Measurements from ENCODE around the gene PHLPP2.

GRCh38 chr16:71674229-71674628, 50.3 kb downstream of the PHLPP2 start:
- TF ChIP-seq, protein P1, sequence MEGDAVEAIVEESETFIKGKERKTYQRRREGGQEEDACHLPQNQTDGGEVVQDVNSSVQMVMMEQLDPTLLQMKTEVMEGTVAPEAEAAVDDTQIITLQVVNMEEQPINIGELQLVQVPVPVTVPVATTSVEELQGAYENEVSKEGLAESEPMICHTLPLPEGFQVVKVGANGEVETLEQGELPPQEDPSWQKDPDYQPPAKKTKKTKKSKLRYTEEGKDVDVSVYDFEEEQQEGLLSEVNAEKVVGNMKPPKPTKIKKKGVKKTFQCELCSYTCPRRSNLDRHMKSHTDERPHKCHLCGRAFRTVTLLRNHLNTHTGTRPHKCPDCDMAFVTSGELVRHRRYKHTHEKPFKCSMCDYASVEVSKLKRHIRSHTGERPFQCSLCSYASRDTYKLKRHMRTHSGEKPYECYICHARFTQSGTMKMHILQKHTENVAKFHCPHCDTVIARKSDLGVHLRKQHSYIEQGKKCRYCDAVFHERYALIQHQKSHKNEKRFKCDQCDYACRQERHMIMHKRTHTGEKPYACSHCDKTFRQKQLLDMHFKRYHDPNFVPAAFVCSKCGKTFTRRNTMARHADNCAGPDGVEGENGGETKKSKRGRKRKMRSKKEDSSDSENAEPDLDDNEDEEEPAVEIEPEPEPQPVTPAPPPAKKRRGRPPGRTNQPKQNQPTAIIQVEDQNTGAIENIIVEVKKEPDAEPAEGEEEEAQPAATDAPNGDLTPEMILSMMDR (IDR thresholded peaks at IDR 0.05): no peak
- no peak for TF ChIP-seq POLR2A (IDR thresholded peaks at IDR 0.05)

Measured in Peyer's patch (tissue), 4 donors.